ENCODE measurements around the gene ZNF2.
A peak's percentile ranks its signal among the peaks of the same experiment; 100 is the strongest.
"Not testable (repeated sequence)": the region's sequence is repeated elsewhere in the genome, so short reads cannot be mapped to it uniquely, and the experiment has no call there.

ZNF2 gene

DNA sequence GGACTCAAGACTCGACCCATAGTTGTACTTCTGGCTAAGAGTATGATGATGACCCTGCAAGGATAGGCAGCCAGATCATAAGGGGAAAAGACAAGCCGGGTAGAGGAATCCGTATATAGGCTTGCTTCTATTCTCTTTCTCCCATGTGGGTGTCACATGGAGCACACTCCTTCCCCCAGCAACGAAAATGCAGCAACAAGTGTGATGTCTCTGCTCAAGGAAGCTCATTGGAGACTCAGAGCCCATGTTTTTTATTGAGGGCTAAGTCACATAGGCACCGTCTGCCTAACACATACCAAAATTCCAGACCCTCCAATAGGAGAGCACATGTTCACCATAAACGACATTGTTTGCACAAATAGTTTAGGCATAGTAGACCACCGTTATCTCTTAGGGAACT is 6.3 kb downstream of the ZNF2 start:
- DNase-seq (ENCODE audit: low spot score): no peak
- no peak for TF ChIP-seq CTCF (IDR thresholded peaks at IDR 0.05; ENCODE audit: borderline replicate concordance, control extremely low read depth, extremely low read depth, insufficient read depth, missing control alignments)
- in situ Hi-C loops (cut with MboI; ENCODE audit: low sequenced_read_pairs, unreplicated experiment): no loop called here

DNA sequence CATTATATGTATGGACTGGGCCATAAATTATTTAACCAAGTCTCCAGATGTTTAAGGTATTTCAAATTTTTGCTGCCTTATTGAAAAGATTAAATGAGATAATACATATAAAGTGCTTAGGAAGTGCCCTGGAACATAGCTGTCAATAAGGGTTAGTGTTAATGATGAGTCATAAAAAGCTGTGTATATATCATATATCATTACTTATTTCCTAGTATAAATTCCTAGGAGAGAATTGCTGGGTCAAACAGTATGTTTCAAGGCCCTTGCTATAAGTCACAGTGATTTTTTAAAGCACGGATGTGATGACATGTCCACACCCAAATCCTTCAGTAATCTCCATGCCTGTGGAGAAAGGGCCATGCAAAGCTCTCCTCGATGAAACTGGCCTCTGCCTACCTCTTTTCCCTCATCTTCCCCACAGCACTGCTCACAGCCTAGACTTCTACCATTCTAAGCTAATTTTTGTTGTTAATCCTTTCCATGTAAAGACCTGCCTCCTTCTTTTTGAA is 8.5 kb downstream of the ZNF2 start:
- TF ChIP-seq CTCF (IDR thresholded peaks at IDR 0.05; ENCODE audit: borderline replicate concordance, control extremely low read depth, extremely low read depth, insufficient read depth, missing control alignments): no peak
- DNase-seq (ENCODE audit: low spot score): no peak
- in situ Hi-C loops (cut with MboI; ENCODE audit: low sequenced_read_pairs, unreplicated experiment): no loop called here

GRCh38 chr2:95179451-95179850 is 13.8 kb downstream of the ZNF2 start:
- no peak for TF ChIP-seq CTCF (IDR thresholded peaks at IDR 0.05; ENCODE audit: borderline replicate concordance, control extremely low read depth, extremely low read depth, insufficient read depth, missing control alignments)
- in situ Hi-C loops (cut with MboI; ENCODE audit: low sequenced_read_pairs, unreplicated experiment): no loop called here
- no peak for DNase-seq (ENCODE audit: low spot score)

- in situ Hi-C loops (cut with MboI; ENCODE audit: low sequenced_read_pairs, unreplicated experiment): no loop called here
- no peak for TF ChIP-seq CTCF (IDR thresholded peaks at IDR 0.05; ENCODE audit: borderline replicate concordance, control extremely low read depth, extremely low read depth, insufficient read depth, missing control alignments)
Measured at GRCh38 chr2:95181774-95182173, 16.2 kb downstream of the ZNF2 start.

GRCh38 chr2:95185197-95185596 is 19.6 kb downstream of the ZNF2 start:
- in situ Hi-C loops (cut with MboI; ENCODE audit: low sequenced_read_pairs, unreplicated experiment): no loop called here
- DNase-seq (ENCODE audit: low spot score): no peak
- TF ChIP-seq CTCF (IDR thresholded peaks at IDR 0.05; ENCODE audit: borderline replicate concordance, control extremely low read depth, extremely low read depth, insufficient read depth, missing control alignments): no peak

More at GRCh38 chr2:95181774-95182173, 16.2 kb downstream of the ZNF2 start:
- DNase-seq (ENCODE audit: low spot score): no peak

GRCh38 chr2:95185973-95186372 is 20.4 kb downstream of the ZNF2 start:
- TF ChIP-seq CTCF (IDR thresholded peaks at IDR 0.05; ENCODE audit: borderline replicate concordance, control extremely low read depth, extremely low read depth, insufficient read depth, missing control alignments): no peak
- in situ Hi-C loops (cut with MboI; ENCODE audit: low sequenced_read_pairs, unreplicated experiment): no loop called here
- no peak for DNase-seq (ENCODE audit: low spot score)

GRCh38 chr2:95192956-95193355 is 27.3 kb downstream of the ZNF2 start:
- DNase-seq (ENCODE audit: low spot score); in situ Hi-C loops (cut with MboI; ENCODE audit: low sequenced_read_pairs, unreplicated experiment): not testable (repeated sequence)
- TF ChIP-seq CTCF (IDR thresholded peaks at IDR 0.05; ENCODE audit: borderline replicate concordance, control extremely low read depth, extremely low read depth, insufficient read depth, missing control alignments): peak; percentile 60
